Endodermal cell (in vitro differentiated cells): ENCODE results near the gene APCDD1L. TPM values are rescaled to one million over a fixed set of nuclear protein-coding genes. Genes with fewer than 3 reads are reported as not detected.

Source experiments
- DNase-seq: peaks from one replicate; pipeline ENCODE4 v3.0.0-alpha.2; 2017
- H3K27ac ChIP-seq: 2 replicates; pipeline ENCODE4 v1.5.1; 2013; ENCODE audit warnings: mild to moderate bottlenecking, low read depth, low read length, moderate library complexity
- H3K27me3 ChIP-seq: 2 replicates; pipeline ENCODE4 v1.6.1; 2013; ENCODE audit warnings: mild to moderate bottlenecking, low read length, moderate library complexity; ENCODE audit not compliant: insufficient read depth, control insufficient read depth, poor library complexity, severe bottlenecking
- H3K36me3 ChIP-seq: 2 replicates; pipeline ENCODE4 v1.7.0; 2013; ENCODE audit warnings: mild to moderate bottlenecking, low read length, moderate library complexity; ENCODE audit not compliant: control insufficient read depth, insufficient read depth
- H3K4me1 ChIP-seq: one replicate; pipeline ENCODE4 v1.7.0; 2013; ENCODE audit warnings: low read length; ENCODE audit not compliant: control insufficient read depth, insufficient read depth
- H3K4me3 ChIP-seq: 2 replicates; pipeline ENCODE4 v1.5.1; 2013; ENCODE audit warnings: mild to moderate bottlenecking, low read length, moderate library complexity
- H3K9ac ChIP-seq: 2 replicates; pipeline ENCODE4 v1.6.1; 2013; ENCODE audit warnings: mild to moderate bottlenecking, low read length, moderate library complexity; ENCODE audit not compliant: poor library complexity, severe bottlenecking; ENCODE audit errors: extremely low read depth
- H3K9me3 ChIP-seq: 2 replicates; pipeline ENCODE4 v1.6.1; 2013; ENCODE audit warnings: mild to moderate bottlenecking, low read length, moderate library complexity; ENCODE audit not compliant: control insufficient read depth
- H3K27ac Mint-ChIP-seq: 2 replicates; pipeline ENCODE4 v1.8.0; 2020; ENCODE audit warnings: mixed read lengths
- H3K27me3 Mint-ChIP-seq: 2 replicates; pipeline ENCODE4 v1.8.0; 2021; ENCODE audit warnings: mild to moderate bottlenecking, mixed read lengths; ENCODE audit not compliant: insufficient read depth
- H3K36me3 Mint-ChIP-seq: 2 replicates; pipeline ENCODE4 v1.8.0; 2020; ENCODE audit warnings: low read depth, mixed read lengths
- H3K4me1 Mint-ChIP-seq: 2 replicates; pipeline ENCODE4 v1.8.0; 2020; ENCODE audit warnings: mixed read lengths
- H3K4me3 Mint-ChIP-seq: 2 replicates; pipeline ENCODE4 v1.8.0; 2020; ENCODE audit warnings: mild to moderate bottlenecking, moderate library complexity, mixed read lengths
- H3K9me3 Mint-ChIP-seq: 2 replicates; pipeline ENCODE4 v1.8.0; 2020; ENCODE audit warnings: mild to moderate bottlenecking, mixed read lengths
- WGBS, 2 experiments: methylation state at CpG; one replicate each; pipeline versions ENCODE4 v1.1.5 to v1.1.7; 2013; ENCODE audit warnings: missing lambda C conversion rate in 2 of 2, mixed read lengths in 1 of 2; ENCODE audit not compliant: insufficient coverage in 1 of 2, insufficient read length in 1 of 2; 5-methylcytosine and 5-hydroxymethylcytosine counted together
- total RNA-seq, 2 donors: library from RNA; stranded (reverse); fragmentation: NEBNext Ultra II Directional in 1 of 2; extraction: Animal tissue kit (Norgen Biotek cat#: 25700) in 1 of 2; gene quantifications; 2 replicates in 1 of 2; 3 replicates in 1 of 2; pipeline ENCODE4 v1.2.1, GENCODE V29; 2021
- TF ChIP-seq, protein P1 (sequence below): fragments of 200-600 bp; sonication (generic); conservative IDR thresholded peaks from 2 replicates; pipeline ENCODE4 v1.5.0; 2021; ENCODE audit warnings: antibody characterized with exemption, mild to moderate bottlenecking

The APCDD1L gene
- total RNA-seq, 2 donors from 2014 or later, result 6.4 TPM

DNA sequence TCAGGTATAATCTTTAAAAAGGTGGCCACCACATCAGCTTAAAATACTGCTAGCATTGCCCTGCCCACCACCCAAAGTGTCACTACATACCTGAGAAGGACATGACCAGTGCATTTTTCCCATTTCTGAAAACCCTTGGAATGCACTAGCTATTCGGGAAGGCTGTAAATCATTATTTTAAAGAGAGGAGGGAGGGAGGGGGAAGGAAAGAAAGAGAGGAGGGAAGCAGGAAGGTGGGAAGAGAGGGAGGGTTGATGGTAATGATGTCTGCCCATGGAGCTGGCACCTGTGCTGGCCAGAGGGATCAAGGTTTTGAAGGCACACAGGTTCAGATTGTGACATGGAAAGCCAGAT, 93.7 kb downstream of the APCDD1L start:
- H3K4me3 ChIP-seq, result no peak overlapping the region
- no peak overlapping the region for H3K27ac Mint-ChIP-seq
- no peak overlapping the region for H3K27ac ChIP-seq
- peaks cover 54% of the 10 kb centered on the region for H3K4me1 Mint-ChIP-seq
- no peak for DNase-seq
- WGBS, 2 experiments, result 60 to 94% methylated on average over 1 of the region's 1 CpG
- no peaks in the 10 kb centered on the region for H3K27me3 ChIP-seq
- TF ChIP-seq, protein P1, sequence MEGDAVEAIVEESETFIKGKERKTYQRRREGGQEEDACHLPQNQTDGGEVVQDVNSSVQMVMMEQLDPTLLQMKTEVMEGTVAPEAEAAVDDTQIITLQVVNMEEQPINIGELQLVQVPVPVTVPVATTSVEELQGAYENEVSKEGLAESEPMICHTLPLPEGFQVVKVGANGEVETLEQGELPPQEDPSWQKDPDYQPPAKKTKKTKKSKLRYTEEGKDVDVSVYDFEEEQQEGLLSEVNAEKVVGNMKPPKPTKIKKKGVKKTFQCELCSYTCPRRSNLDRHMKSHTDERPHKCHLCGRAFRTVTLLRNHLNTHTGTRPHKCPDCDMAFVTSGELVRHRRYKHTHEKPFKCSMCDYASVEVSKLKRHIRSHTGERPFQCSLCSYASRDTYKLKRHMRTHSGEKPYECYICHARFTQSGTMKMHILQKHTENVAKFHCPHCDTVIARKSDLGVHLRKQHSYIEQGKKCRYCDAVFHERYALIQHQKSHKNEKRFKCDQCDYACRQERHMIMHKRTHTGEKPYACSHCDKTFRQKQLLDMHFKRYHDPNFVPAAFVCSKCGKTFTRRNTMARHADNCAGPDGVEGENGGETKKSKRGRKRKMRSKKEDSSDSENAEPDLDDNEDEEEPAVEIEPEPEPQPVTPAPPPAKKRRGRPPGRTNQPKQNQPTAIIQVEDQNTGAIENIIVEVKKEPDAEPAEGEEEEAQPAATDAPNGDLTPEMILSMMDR, result no peak
- H3K36me3 ChIP-seq, result peaks cover 32% of the 10 kb centered on the region
- H3K4me3 Mint-ChIP-seq, result no peak overlapping the region
- no peaks in the 10 kb centered on the region for H3K27me3 Mint-ChIP-seq
- H3K9ac ChIP-seq, result no peak overlapping the region
- H3K9me3 Mint-ChIP-seq, result no peaks in the 10 kb centered on the region
- H3K36me3 Mint-ChIP-seq, result peaks cover 33% of the 10 kb centered on the region
- H3K9me3 ChIP-seq, result no peaks in the 10 kb centered on the region
- peaks cover 13% of the 10 kb centered on the region for H3K4me1 ChIP-seq

DNA sequence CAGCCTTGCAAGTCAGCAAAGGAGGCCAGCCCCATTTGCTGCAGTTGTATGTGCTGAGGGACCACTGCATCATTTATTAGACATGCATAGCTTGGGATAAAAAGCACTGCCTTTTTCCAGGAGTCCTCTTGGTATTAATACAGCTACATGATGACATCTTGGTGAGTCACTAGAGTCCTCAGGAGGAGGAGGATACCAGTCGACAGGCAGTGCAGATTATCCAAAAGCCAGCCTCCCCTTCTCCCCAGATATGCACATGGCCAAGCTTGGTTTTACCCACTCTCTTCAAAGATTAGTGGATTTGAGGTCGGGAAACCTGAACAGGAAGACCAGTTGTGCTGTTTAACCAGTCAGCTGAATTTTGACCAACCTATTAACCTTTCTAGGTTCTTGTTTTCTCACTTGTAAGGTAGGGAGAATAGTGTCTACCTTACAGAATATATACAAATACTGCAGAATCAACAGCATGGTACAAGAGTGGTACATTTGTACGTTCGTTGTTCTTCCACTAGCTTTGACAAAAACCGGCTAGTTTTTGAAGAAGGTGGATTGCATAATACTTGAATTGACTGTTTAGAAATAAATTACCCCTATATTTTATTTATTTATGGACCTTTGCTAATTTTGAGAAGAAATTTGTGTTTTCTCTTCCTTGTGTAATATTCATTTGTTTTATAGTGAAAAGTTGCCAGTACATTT, 94.3 kb downstream of the APCDD1L start:
- no peak overlapping the region for H3K27ac Mint-ChIP-seq
- H3K36me3 Mint-ChIP-seq, result peaks cover 35% of the 10 kb centered on the region
- TF ChIP-seq, protein P1, result no peak
- H3K27me3 Mint-ChIP-seq, result no peaks in the 10 kb centered on the region
- 80 to 95% methylated on average over 1 to 5 of the region's 5 CpGs for WGBS, 2 experiments
- no peak overlapping the region for H3K4me3 Mint-ChIP-seq
- H3K27me3 ChIP-seq, result no peaks in the 10 kb centered on the region
- no peaks in the 10 kb centered on the region for H3K9me3 Mint-ChIP-seq
- H3K36me3 ChIP-seq, result peaks cover 34% of the 10 kb centered on the region
- H3K4me1 Mint-ChIP-seq, result peaks cover 59% of the 10 kb centered on the region
- H3K4me3 ChIP-seq, result no peak overlapping the region
- H3K4me1 ChIP-seq, result peaks cover 13% of the 10 kb centered on the region
- H3K9me3 ChIP-seq, result no peaks in the 10 kb centered on the region
- H3K27ac ChIP-seq, result no peak overlapping the region
- no peak for DNase-seq
- no peak overlapping the region for H3K9ac ChIP-seq

DNA sequence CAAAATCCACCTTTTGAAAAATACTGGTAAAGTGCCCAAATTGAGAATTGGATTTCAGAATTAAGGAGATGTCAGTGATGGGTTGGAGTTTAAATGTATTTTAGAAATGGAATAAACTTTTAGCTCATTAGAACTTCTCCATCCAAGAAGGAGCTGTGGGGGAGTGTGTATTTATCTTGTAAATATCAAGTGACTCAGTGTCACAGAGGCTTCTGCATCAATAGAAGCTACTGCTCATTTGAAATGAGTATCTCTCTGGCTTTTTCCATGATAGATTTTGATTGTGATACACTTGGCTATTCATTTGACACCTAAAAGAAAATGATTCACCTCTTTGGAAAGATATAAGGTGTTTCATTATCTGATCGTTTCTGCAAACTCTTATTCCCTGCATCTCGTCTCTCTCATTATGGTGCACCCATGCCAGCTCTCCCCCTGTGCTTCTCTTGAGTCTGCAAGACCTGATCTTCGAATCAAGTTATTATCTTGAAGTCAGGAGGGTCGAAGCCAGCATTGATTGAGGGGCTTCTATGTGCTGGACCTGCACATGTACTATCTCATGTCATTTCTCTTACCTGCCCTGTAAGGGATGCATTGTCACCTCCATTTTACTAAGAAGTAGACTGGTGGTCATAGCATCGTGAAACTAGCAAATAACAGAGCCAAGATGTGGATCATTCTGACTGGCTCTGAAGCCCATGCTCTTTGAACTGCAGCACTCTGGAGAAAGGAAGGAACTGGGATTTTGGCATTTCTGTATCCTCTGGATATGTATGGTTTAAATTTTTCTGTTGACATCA, 96.0 kb downstream of the APCDD1L start:
- TF ChIP-seq, protein P1, result no peak
- Mint-ChIP-seq H3K9me3 (peaks cover 11% of the 10 kb centered on the region), H3K27ac (no peak overlapping the region), H3K36me3 (peaks cover 35% of the 10 kb centered on the region), H3K27me3 (no peaks in the 10 kb centered on the region), H3K4me3 (no peak overlapping the region), H3K4me1 (peaks cover 48% of the 10 kb centered on the region)
- Histone ChIP-seq H3K27ac (no peak overlapping the region), H3K36me3 (peaks cover 42% of the 10 kb centered on the region), H3K4me3 (no peak overlapping the region), H3K9me3 (peaks cover 8% of the 10 kb centered on the region), H3K9ac (no peak overlapping the region), H3K4me1 (peaks cover 11% of the 10 kb centered on the region), H3K27me3 (no peaks in the 10 kb centered on the region)
- WGBS, 2 experiments, result 85 to 89% methylated on average over 4 to 5 of the region's 5 CpGs
- DNase-seq, result no peak
